GM18519 (cell line): ENCODE results near the gene NKAIN2.

Source experiments
- ATAC-seq: cut with Tn5 transposase; IDR thresholded peaks from one replicate; pipeline ENCODE4 v1.9.1; 2021; ENCODE audit warnings: mild to moderate bottlenecking, moderate library complexity; ENCODE audit not compliant: unreplicated experiment, low FRiP score

The NKAIN2 gene

GRCh38 chr6:123806561-123806960 lies 2.9 kb downstream of the NKAIN2 start:
- no peak for ATAC-seq

- no peak for ATAC-seq
Observed at GRCh38 chr6:123808556-123808955, 4.9 kb downstream of the NKAIN2 start.

GRCh38 chr6:123810214-123810613 lies 6.5 kb downstream of the NKAIN2 start:
- ATAC-seq: no peak

- no peak for ATAC-seq
Observed at GRCh38 chr6:123810948-123811347, 7.3 kb downstream of the NKAIN2 start.

- no peak for ATAC-seq
Observed at GRCh38 chr6:123811378-123811777, 7.7 kb downstream of the NKAIN2 start.

- no peak for ATAC-seq
Observed at GRCh38 chr6:123812621-123813020, 9.0 kb downstream of the NKAIN2 start.

GRCh38 chr6:123821112-123821511 lies 17.4 kb downstream of the NKAIN2 start:
- ATAC-seq: no peak

GRCh38 chr6:123829302-123829953 lies 25.8 kb downstream of the NKAIN2 start:
- no peak for ATAC-seq

- ATAC-seq: no peak
Observed at GRCh38 chr6:123830120-123830519, 26.5 kb downstream of the NKAIN2 start.

GRCh38 chr6:123838505-123839234 lies 35.0 kb downstream of the NKAIN2 start:
- ATAC-seq: no peak

- ATAC-seq: no peak
Observed at GRCh38 chr6:123841067-123841896, 37.6 kb downstream of the NKAIN2 start.

- no peak for ATAC-seq
Observed at GRCh38 chr6:123844011-123844410, 40.3 kb downstream of the NKAIN2 start.

GRCh38 chr6:123848347-123848746 lies 44.7 kb downstream of the NKAIN2 start:
- no peak for ATAC-seq

GRCh38 chr6:123849406-123849805 lies 45.7 kb downstream of the NKAIN2 start:
- ATAC-seq: no peak

- no peak for ATAC-seq
Observed at GRCh38 chr6:123850555-123850954, 46.9 kb downstream of the NKAIN2 start.

- no peak for ATAC-seq
Observed at GRCh38 chr6:123854201-123854600, 50.5 kb downstream of the NKAIN2 start.

GRCh38 chr6:123855506-123855905 lies 51.8 kb downstream of the NKAIN2 start:
- ATAC-seq: no peak

- no peak for ATAC-seq
Observed at GRCh38 chr6:123859291-123859690, 55.6 kb downstream of the NKAIN2 start.

GRCh38 chr6:123869334-123869733 lies 65.7 kb downstream of the NKAIN2 start:
- ATAC-seq: no peak

GRCh38 chr6:123873974-123874373 lies 70.3 kb downstream of the NKAIN2 start:
- no peak for ATAC-seq

- ATAC-seq: no peak
Observed at GRCh38 chr6:123875784-123876183, 72.1 kb downstream of the NKAIN2 start.
